Heart left ventricle (tissue), 13 donors: ENCODE results near the gene OSBPL10.

Source experiments
- CTCF ChIP-seq, 12 donors: fragments of 200-600 bp; sonication (generic) in 4 of 12; IDR thresholded peaks; one replicate each; pipeline versions ENCODE4 v1.5.0 to v1.8.0; 2018 to 2022; ENCODE audit warnings: antibody characterized with exemption in 12 of 12, mild to moderate bottlenecking in 5 of 12
- POLR2A ChIP-seq, 2 donors: fragments of 450-650 bp; IDR thresholded peaks; one replicate each; pipeline ENCODE4 v1.6.1; 2017; ENCODE audit warnings: antibody characterized with exemption in 2 of 2, mild to moderate bottlenecking in 2 of 2, moderate library complexity in 2 of 2
- donor health status: ischemic (EF 13 %, LVEDD 7.1; RV severe dilation, severe dysfunction).
- donor health status: DM: no; HTN: yes; CAD: no.
- donor health status: DM: no; HTN: no; CAD: no.
- donor health status: ischemic (EF 25% LVEDD 6.9; RV normal size, moderate dysfunction).
- donor health status: ischemic (EF 25% LVEDD 5.7; RV mildly dilated, moderate dysfunction).
- donor health status: ischemic (EF 35%, LVEDD 5.7; RV mildly dilated, moderate dysfunction).
- donor health status: nonischemic (EF 11% LVEDD 7.7; RV severe dilation, severe dysfunction).
- donor health status: DM: yes; HTN: yes; CAD: no.
- donor health status: PGD.
- donor health status: ischemic (EF 29% LVEDD 5.4; RV normal size, mild dysfunction).
- donor health status: nonischemic (EF 23%, LVEDD 6.1; RV moderate dilation, normal function).

GRCh38 chr3:31738412-31738811, 242.7 kb downstream of the OSBPL10 start:
- TF ChIP-seq CTCF (IDR thresholded peaks at IDR 0.05): no peak
- no peak for TF ChIP-seq POLR2A (IDR thresholded peaks at IDR 0.05)
